ENCODE results near the gene VPS13D.
A peak's percentile ranks its signal among the peaks of the same experiment; 100 is the strongest.

Gene VPS13D

DNA sequence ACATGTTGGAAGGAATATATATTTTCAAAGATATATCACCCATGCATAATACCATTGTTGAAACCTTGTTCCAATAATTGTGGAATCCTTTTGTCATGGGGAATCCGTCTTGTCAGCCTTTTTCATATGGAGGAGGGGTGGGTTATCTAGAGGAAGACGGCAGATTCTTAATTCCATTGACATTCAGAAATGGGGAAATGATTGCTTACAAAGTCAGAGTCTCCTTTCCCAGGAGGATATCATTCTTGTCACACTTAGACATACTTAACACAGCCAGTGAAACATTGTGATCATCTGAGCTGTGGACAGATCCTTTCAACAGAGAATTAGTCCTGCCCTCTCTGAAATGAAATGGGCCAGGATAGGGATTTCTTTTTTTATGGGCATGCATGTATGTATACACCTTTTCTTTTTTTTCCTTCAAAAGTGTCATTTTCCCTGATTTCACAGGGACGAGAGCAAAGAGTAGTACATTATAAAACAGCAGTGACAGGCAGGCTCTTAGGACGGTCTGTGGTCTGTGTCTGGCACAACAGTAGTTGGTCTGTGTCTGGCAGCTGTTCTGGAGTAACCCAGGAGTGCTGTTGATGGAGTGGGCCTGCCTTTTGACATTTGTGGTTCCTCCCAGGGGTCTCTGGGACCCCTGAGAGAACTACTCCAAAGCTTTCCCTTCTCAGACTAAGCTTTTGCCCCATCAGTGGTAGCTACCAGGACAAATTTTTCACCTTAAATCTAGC lies 50.1 kb downstream of the VPS13D start:
- TF ChIP-seq, protein P1, sequence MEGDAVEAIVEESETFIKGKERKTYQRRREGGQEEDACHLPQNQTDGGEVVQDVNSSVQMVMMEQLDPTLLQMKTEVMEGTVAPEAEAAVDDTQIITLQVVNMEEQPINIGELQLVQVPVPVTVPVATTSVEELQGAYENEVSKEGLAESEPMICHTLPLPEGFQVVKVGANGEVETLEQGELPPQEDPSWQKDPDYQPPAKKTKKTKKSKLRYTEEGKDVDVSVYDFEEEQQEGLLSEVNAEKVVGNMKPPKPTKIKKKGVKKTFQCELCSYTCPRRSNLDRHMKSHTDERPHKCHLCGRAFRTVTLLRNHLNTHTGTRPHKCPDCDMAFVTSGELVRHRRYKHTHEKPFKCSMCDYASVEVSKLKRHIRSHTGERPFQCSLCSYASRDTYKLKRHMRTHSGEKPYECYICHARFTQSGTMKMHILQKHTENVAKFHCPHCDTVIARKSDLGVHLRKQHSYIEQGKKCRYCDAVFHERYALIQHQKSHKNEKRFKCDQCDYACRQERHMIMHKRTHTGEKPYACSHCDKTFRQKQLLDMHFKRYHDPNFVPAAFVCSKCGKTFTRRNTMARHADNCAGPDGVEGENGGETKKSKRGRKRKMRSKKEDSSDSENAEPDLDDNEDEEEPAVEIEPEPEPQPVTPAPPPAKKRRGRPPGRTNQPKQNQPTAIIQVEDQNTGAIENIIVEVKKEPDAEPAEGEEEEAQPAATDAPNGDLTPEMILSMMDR (IDR thresholded peaks at IDR 0.05; ENCODE audit: low read depth, low read length) = no peak
- no peak for DNase-seq (ENCODE audit: low read depth, low spot score)
- in situ Hi-C loops (cut with HindIII; ENCODE audit: low sequenced_read_pairs) = no loop called here
- no peak overlapping the region for H3K4me3 ChIP-seq (ENCODE audit: low read depth, low read length)

DNA sequence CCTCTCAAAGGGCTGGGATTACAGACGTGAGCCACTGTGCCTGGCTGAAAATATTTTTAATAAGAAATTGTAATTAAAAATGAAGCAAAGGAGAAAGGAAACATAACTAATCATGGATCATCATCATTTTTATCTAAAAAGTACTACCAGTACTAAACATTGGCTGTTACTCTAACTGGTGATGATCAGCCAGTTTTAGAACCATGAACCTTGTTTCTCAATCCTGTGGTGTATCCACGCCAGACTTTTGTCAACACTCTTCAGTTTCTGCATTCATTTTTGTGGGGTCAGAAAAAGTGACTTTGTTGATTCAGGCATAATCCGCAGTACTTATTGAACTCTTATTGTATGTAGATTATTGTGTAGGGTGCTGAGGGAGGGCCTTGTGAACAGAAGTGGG lies 52.3 kb downstream of the VPS13D start:
- TF ChIP-seq, protein P1 (IDR thresholded peaks at IDR 0.05; ENCODE audit: low read depth, low read length) = no peak
- H3K4me3 ChIP-seq (ENCODE audit: low read depth, low read length) = no peak overlapping the region
- in situ Hi-C loops (cut with HindIII; ENCODE audit: low sequenced_read_pairs) = no loop called here
- DNase-seq (ENCODE audit: low read depth, low spot score) = no peak

DNA sequence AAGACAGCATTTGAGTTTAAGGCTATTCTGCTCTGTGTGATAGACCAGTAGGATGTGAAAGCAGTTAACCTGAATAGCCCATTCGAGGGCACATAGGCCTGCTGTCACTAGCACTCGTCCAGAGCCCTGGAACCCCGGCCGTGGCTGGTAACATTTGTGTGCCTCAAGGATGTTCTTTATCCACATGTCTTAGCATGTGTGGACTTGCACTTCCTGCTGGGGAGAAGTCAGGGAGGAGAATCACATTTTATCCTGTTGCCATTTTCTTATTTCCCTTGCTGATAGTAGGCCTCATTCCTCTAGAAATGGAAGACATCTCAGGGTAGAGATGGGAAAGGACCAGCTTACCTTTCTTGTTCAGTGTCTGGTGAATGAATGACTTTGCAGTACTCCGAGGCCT lies 54.7 kb downstream of the VPS13D start:
- TF ChIP-seq, protein P1 (IDR thresholded peaks at IDR 0.05; ENCODE audit: low read depth, low read length) = no peak
- DNase-seq (ENCODE audit: low read depth, low spot score) = no peak
- in situ Hi-C loops (cut with HindIII; ENCODE audit: low sequenced_read_pairs) = no loop called here
- no peak overlapping the region for H3K4me3 ChIP-seq (ENCODE audit: low read depth, low read length)

DNA sequence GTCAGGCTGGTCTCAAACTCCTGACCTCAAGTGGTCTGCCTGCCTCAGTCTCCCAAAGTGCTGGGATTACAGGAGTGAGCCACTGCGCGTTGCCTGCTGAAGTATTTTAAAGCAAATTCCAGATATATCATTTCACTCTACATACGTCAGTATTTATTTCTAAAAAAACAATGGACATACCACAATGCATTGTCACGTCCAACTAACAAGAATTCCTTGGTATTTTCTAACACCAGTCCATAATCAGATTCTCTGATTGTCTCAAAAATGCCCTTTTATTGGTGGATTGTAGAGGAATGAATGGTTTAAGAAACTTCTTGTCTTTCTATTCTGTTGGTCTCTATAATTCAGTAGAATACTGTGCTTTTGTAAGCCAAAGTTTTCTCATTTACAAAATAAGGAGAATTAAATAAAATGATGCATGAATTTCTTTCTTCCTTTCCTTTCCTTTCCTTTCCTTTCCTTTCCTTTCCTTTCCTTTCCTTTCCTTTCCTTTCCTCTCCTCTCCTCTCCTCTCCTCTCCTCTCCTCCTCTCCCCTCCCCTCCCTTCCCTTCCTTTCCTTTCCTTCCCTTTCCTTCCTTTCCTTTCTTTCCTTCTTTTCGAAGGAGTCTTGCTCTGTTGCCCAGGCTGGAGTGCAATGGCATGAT lies 55.8 kb downstream of the VPS13D start:
- TF ChIP-seq, protein P1 (IDR thresholded peaks at IDR 0.05; ENCODE audit: low read depth, low read length) = no peak
- no peak overlapping the region for H3K4me3 ChIP-seq (ENCODE audit: low read depth, low read length)
- peak; percentile 24 for DNase-seq (ENCODE audit: low read depth, low spot score)
- in situ Hi-C loops (cut with HindIII; ENCODE audit: low sequenced_read_pairs) = no loop called here

DNA sequence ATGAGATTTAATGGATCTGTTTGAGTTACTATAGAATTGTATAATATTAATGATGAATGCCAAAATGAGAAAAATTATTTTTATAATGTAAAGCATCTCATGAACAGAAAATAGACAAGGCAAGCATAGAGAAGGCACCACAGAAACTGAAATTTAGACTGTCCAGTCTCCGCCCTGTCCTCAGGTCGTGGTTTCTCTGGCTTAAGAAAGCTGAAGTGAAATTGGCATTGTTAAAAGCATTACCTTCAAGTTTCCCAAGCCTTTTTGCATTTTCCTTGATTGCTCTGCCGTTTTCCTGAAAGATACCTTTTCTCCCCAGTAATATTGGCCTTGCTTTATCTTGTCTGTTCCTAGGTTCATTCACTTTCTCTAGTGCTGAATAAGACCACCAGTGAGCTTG lies 58.0 kb downstream of the VPS13D start:
- TF ChIP-seq, protein P1 (IDR thresholded peaks at IDR 0.05; ENCODE audit: low read depth, low read length) = no peak
- no peak overlapping the region for H3K4me3 ChIP-seq (ENCODE audit: low read depth, low read length)
- no peak for DNase-seq (ENCODE audit: low read depth, low spot score)
- in situ Hi-C loops (cut with HindIII; ENCODE audit: low sequenced_read_pairs) = no loop called here

DNA sequence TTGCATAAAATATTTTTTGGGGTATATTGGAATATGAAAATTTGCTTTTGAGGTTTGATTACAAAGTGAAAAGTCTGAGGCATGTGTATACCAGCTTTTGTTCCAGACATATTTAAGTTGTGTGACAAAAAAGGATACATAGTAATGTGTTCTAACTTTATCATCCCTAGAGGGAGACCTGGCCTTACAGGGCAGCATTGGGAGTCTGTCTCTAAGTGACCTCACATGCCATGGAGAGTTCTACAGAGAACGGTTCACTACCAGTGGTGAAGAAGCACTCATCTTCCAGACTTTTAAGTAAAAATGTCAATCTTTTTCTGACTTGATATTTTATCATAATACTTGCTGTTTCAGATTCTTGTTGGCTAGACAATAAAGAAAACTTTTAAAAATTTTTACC lies 61.0 kb downstream of the VPS13D start:
- no peak for DNase-seq (ENCODE audit: low read depth, low spot score)
- TF ChIP-seq, protein P1 (IDR thresholded peaks at IDR 0.05; ENCODE audit: low read depth, low read length) = no peak
- no peak overlapping the region for H3K4me3 ChIP-seq (ENCODE audit: low read depth, low read length)
- in situ Hi-C loops (cut with HindIII; ENCODE audit: low sequenced_read_pairs) = no loop called here
